HG03520 (cell line): ENCODE results near the gene ARHGAP19.

ENCODE experiments used
- ATAC-seq: cut with Tn5 transposase; IDR thresholded peaks from one replicate; pipeline ENCODE4 v1.9.1; 2021; ENCODE audit warnings: mild to moderate bottlenecking, moderate library complexity; ENCODE audit not compliant: unreplicated experiment

ARHGAP19 gene

GRCh38 chr10:97230146-97230545 is 62.3 kb downstream of the ARHGAP19 start:
- no peak for ATAC-seq

- ATAC-seq: no peak
These were observed 63.0 kb downstream of the ARHGAP19 start for GRCh38 chr10:97229322-97230015.

DNA sequence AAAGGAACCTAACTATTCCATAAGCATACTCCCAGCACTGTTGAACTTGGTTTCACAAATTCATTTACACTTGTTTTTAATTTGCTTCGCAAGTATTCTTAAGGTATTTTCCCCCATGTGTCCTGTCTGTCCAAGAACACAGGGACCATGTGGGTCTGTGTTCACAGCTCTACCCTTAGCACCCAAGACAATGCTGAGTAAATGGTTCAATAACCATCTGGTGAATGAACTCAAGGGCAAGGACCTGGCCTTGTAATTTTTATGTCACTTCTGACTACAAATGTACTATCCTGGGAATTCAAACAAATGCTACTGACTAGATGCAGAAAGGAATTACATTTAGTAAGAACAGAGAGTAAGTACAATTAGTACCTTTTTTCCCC is 63.7 kb downstream of the ARHGAP19 start:
- no peak for ATAC-seq

GRCh38 chr10:97228130-97228774 is 64.2 kb downstream of the ARHGAP19 start:
- ATAC-seq: no peak

GRCh38 chr10:97226398-97226797 is 66.0 kb downstream of the ARHGAP19 start:
- no peak for ATAC-seq

DNA sequence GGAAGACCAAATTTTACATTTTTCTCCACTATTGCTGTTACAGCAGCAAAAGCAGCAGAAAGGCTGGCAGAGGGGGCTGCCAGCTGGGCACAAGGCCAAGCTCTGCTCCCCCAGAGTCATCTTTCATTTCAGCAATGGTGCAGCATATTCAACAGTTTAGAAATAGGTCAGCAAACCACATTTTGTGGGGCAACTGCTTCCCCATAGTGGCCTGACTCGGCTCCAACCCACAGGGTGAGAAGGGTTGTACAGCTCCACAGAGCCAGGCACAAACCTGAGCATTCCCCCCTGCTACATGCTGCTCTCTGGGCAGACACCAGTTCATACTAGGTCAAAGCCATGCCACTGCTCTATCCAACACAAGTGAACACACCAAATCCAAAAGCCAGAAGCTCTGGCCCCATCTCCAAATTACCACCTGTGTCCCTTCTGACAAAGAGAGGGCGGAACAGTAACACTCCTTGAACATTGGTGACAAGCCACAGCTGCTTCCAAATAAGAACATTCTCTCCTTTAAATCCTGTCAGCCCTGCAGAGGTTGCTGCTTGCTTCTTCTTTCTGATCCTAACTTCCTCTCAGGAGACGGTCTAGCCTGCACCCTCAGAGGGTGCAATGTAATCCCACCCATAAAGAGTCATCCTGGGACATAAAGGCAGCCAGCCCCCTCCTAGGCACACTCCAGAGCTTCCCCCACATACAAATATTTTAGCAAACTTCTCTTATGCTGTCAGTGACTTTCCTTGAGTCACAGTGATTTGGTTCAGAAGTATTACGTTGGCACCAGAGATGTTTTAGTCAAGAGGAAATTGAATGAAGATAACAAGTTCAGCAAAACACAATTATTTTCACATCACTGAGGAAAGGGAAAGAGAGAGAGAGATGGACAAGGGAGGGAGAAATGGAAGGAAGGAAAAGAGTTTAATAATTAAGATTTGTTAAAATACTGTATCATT is 67.7 kb downstream of the ARHGAP19 start:
- no peak for ATAC-seq

DNA sequence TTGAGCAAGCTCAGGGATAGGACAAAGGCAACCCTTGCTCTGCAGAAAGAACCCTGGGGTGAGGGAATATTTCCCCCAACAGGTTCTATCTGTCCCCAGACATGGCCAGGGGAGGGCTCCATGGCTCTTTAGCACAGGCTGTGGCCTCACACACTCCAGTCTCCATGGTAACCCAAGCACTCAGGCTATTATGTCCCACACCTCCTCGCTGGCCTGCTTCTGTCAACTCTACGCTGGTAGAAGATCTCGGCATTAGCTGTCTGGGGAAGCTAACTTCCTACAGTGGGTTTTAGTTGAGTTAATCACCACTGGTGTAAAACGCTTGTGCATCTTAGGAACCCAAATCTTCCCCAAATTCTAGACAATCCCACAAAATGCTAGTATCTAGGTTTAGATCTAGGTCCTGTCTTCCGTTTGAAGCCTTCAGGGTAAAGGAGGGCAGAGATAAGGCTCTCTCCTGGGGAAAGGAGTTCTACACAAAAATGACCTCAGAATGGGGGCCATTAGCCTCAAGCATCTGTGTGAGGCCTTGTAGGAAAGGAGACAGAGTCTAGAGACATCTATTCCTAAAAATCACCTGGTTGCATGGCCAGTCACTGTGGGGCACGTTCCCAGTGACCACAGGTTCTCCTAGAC is 70.0 kb downstream of the ARHGAP19 start:
- no peak for ATAC-seq

GRCh38 chr10:97220355-97220754 is 72.1 kb downstream of the ARHGAP19 start:
- ATAC-seq: no peak

- no peak for ATAC-seq
These were observed 75.1 kb downstream of the ARHGAP19 start for GRCh38 chr10:97217299-97217698.

DNA sequence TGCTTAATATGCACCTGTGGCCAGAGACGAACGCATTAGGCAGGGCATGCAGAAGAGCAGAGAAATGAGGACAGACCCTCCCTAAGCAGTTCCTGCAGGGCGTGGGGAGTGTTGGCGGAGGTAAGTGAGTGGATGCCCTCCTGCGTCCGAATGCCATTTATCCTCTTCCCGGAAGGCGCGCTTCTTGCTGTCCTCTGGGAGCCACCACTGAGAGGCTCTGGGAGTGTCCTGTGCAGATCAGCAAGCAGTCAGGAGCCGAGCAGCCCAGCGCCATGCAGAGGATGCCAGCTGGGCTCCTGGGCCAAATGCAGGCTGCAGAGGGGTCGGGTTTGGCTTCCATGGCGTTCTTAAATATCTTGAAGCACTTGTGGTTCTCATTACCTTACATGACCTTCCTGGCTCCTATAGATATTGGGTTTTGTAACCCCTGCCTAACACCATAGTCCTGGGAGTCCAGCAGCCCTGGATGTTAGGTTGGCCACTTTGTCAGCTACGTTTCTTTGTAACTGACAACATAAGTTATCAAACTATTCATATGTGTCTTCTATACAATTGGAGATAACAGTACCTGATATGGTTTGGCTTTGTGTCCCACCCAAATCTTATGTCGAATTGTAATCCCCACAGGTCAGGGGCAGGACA is 76.7 kb downstream of the ARHGAP19 start:
- ATAC-seq: no peak

- ATAC-seq: no peak
These were observed 79.0 kb downstream of the ARHGAP19 start for GRCh38 chr10:97213431-97213830.

DNA sequence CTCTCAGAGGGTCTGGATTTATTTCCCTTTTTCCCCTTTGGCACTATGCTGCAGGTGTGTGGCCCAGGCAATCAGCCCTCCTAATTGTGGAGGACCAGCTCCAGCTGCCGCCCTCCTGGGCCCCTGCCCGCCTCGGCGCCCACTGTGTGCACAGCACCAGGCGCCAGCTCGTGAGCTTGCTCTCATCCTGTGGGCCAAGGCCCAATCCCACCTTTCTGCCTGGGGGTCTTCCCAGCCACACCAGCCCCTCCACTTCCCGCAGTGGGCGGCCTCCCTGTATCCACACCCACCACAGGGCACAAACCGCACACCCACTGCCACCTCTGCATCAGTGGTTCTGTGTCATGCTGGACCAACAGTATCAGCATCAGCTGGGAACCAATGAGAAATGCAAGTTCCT is 81.2 kb downstream of the ARHGAP19 start:
- ATAC-seq: no peak

DNA sequence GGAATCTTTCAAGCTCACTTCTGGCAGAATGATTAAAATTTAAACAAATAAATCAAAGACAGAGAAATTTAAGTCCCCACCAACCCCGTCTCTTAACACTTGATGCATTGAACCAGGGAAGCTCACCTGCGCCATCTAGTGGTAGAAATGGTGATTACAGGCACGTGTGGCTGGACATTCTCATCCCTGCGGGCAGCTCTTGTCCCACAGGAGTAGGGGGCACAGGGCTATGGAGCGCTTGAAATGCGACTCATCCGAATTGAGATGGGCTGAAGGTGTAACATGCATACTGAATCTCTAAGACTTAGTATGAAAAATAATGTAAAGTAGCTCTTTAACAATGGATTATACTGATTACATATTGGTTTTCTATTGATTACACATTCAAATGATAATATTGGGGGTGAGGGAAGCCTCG is 81.9 kb downstream of the ARHGAP19 start:
- ATAC-seq: no peak

- no peak for ATAC-seq
These were observed 84.6 kb downstream of the ARHGAP19 start for GRCh38 chr10:97207756-97208346.

- no peak for ATAC-seq
These were observed 85.3 kb downstream of the ARHGAP19 start for GRCh38 chr10:97207131-97207530.

- no peak for ATAC-seq
These were observed 87.4 kb downstream of the ARHGAP19 start for GRCh38 chr10:97204826-97205679.

DNA sequence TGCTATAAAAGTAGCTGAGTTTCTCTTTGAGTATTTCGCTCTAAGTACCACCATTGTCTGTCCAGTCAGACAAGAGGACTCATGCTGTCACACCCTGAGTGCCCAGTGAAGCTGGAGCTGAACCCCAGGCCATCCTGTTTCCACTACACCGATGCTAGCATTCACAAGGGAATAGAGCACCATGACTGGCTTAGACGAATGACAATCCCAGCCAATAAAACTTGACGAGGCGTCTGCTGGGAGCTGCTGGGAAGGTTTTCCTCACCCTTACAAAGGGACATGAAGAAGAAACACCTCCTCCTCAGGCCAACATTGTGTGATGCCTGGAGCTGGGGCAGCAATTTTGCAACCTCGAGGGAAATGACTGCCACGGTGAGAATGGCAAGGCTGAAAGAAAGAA is 89.2 kb downstream of the ARHGAP19 start:
- ATAC-seq: no peak

GRCh38 chr10:97200616-97201015 is 91.8 kb downstream of the ARHGAP19 start:
- ATAC-seq: no peak

DNA sequence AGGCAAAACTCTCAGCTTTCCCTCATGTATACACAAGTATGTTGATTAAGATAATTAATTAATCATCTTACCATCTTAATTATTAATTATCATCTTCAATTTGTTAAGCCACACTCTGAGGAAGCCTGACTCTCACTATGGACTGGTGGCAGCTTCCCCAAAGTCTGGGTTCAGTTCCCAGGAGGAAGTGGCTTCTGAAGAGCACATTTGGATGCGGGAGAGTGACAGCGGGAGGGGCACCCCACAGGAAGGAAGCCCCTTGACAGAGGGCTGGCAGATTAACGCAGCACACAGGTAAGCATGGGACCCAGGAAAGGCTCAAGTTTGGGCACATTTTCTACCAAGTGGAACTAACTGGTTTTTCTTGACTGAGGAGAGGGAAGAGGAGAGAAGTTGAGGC is 93.3 kb downstream of the ARHGAP19 start:
- no peak for ATAC-seq
